HFFc6 (cell line): ENCODE data around the gene PPP4R3A. TPM values are rescaled to one million over a fixed set of nuclear protein-coding genes. Genes with fewer than 3 reads are reported as not detected.

ENCODE experiments used
- DNase-seq: peaks from one replicate; pipeline ENCODE4 v3.0.0-alpha.2; 2018
- H3K27ac Mint-ChIP-seq: 2 replicates; pipeline ENCODE4 v1.8.0; 2020; ENCODE audit warnings: mild to moderate bottlenecking, mixed read lengths
- H3K27me3 Mint-ChIP-seq: 2 replicates; pipeline ENCODE4 v1.8.0; 2021; ENCODE audit warnings: mild to moderate bottlenecking, moderate library complexity, mixed read lengths; ENCODE audit not compliant: insufficient read depth
- H3K36me3 Mint-ChIP-seq: 2 replicates; pipeline ENCODE4 v1.8.0; 2021; ENCODE audit warnings: low read depth, mixed read lengths
- H3K4me1 Mint-ChIP-seq: 2 replicates; pipeline ENCODE4 v1.8.0; 2020; ENCODE audit warnings: low read depth, mixed read lengths
- H3K4me3 Mint-ChIP-seq: 2 replicates; pipeline ENCODE4 v1.8.0; 2020; ENCODE audit warnings: mild to moderate bottlenecking, moderate library complexity, mixed read lengths
- H3K9me3 Mint-ChIP-seq: 2 replicates; pipeline ENCODE4 v1.8.0; 2020; ENCODE audit warnings: mild to moderate bottlenecking, mixed read lengths
- total RNA-seq, 6 experiments: library from RNA; stranded (reverse); fragmentation: NEBNext Ultra II Directional; extraction: Animal tissue kit (Norgen Biotek cat#: 25700); gene quantifications; 2 replicates in 1 of 6; 3 replicates in 5 of 6; pipeline ENCODE4 v1.2.3, GENCODE V29; 2021
- TF ChIP-seq, protein P1 (sequence below): fragments of 200-600 bp; sonication (generic); IDR thresholded peaks from 2 replicates; pipeline ENCODE4 v1.5.0; 2021; ENCODE audit warnings: antibody characterized with exemption, mild to moderate bottlenecking

PPP4R3A gene
- total RNA-seq, 6 experiments from 2014 or later, result 49.0 to 55.6 (median 53.3) TPM

DNA sequence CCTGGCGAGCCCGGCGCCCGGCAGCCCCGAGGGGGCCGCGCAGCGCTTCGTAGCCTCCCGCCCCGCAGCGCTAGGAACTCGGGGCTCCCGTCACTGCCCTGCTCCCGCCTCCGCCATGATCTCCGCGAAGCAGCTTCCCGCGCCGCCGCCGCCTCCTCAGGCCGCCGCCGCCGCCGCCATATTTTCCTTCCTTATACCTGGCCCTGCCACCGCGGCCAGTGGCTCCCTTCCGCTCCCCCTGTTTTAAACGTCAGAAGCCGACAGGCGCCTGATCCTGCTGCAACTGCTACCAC, 286 bp downstream of the PPP4R3A start:
- H3K27me3 Mint-ChIP-seq, result peaks cover 3% of the 10 kb centered on the region
- H3K4me3 Mint-ChIP-seq, result peak overlapping the region; percentile 95
- peak overlapping the region; percentile 99 for H3K27ac Mint-ChIP-seq
- TF ChIP-seq, protein P1, sequence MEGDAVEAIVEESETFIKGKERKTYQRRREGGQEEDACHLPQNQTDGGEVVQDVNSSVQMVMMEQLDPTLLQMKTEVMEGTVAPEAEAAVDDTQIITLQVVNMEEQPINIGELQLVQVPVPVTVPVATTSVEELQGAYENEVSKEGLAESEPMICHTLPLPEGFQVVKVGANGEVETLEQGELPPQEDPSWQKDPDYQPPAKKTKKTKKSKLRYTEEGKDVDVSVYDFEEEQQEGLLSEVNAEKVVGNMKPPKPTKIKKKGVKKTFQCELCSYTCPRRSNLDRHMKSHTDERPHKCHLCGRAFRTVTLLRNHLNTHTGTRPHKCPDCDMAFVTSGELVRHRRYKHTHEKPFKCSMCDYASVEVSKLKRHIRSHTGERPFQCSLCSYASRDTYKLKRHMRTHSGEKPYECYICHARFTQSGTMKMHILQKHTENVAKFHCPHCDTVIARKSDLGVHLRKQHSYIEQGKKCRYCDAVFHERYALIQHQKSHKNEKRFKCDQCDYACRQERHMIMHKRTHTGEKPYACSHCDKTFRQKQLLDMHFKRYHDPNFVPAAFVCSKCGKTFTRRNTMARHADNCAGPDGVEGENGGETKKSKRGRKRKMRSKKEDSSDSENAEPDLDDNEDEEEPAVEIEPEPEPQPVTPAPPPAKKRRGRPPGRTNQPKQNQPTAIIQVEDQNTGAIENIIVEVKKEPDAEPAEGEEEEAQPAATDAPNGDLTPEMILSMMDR, result no peak
- no peak for DNase-seq
- H3K9me3 Mint-ChIP-seq, result no peaks in the 10 kb centered on the region
- H3K4me1 Mint-ChIP-seq, result peaks cover 21% of the 10 kb centered on the region
- peaks cover 19% of the 10 kb centered on the region for H3K36me3 Mint-ChIP-seq

- TF ChIP-seq, protein P1, result no peak; the same call in 1 of the 2 replicates
- DNase-seq, result no peak
- Mint-ChIP-seq H3K9me3 (no peaks in the 10 kb centered on the region), H3K36me3 (peaks cover 19% of the 10 kb centered on the region), H3K4me3 (peak overlapping the region; percentile 98), H3K27me3 (peaks cover 3% of the 10 kb centered on the region), H3K4me1 (peaks cover 21% of the 10 kb centered on the region), H3K27ac (peak overlapping the region; percentile 92)
Observed at GRCh38 chr14:91509083-91509877, 830 bp downstream of the PPP4R3A start.

DNA sequence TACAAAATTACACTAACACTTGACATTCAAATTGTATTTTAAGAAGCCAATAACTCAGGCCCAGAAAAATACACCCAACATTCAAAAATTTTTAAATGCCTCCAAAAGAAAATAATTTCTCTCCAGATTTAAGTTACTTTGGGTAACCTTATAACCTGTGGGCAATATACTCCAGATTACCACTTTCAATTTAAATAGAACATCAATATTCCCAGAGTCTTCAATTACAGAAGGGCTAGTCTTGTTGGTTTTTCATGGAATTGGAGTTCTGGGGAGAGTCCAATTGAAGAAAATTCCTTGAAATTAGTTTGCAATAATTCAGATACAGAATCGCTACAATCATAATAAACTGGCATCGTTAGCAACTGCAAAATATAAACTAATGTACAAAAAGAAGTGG, 2.0 kb downstream of the PPP4R3A start:
- H3K4me3 Mint-ChIP-seq, result peak overlapping the region; percentile 98
- H3K36me3 Mint-ChIP-seq, result peaks cover 25% of the 10 kb centered on the region
- H3K27ac Mint-ChIP-seq, result peak overlapping the region; percentile 92
- peaks cover 3% of the 10 kb centered on the region for H3K27me3 Mint-ChIP-seq
- no peaks in the 10 kb centered on the region for H3K9me3 Mint-ChIP-seq
- DNase-seq, result no peak
- TF ChIP-seq, protein P1, result no peak
- peaks cover 29% of the 10 kb centered on the region for H3K4me1 Mint-ChIP-seq

- Mint-ChIP-seq H3K27ac (no peak overlapping the region), H3K36me3 (peaks cover 30% of the 10 kb centered on the region), H3K4me1 (peaks cover 39% of the 10 kb centered on the region), H3K4me3 (peak overlapping the region; percentile 39; the same call in 1 of the 2 replicates), H3K9me3 (no peaks in the 10 kb centered on the region), H3K27me3 (peaks cover 3% of the 10 kb centered on the region)
- TF ChIP-seq, protein P1, result no peak
- no peak for DNase-seq
Observed at GRCh38 chr14:91506226-91506625, 3.9 kb downstream of the PPP4R3A start.

GRCh38 chr14:91503000-91503504, 7.1 kb downstream of the PPP4R3A start:
- no peak overlapping the region for H3K27ac Mint-ChIP-seq

More at GRCh38 chr14:91503000-91503504, 7.1 kb downstream of the PPP4R3A start:
- DNase-seq, result no peak
- Mint-ChIP-seq H3K4me1 (peaks cover 43% of the 10 kb centered on the region), H3K4me3 (no peak overlapping the region), H3K36me3 (peaks cover 23% of the 10 kb centered on the region), H3K27me3 (no peaks in the 10 kb centered on the region), H3K9me3 (no peaks in the 10 kb centered on the region)
- TF ChIP-seq, protein P1, result no peak
